Adrenal gland (tissue), 5 donors: ENCODE results near the gene USB1.

Experiments used
- POLR2A ChIP-seq, 2 donors: fragments of 450-650 bp; IDR thresholded peaks; one replicate each; pipeline ENCODE4 v1.6.1; 2017; ENCODE audit warnings: antibody characterized with exemption in 2 of 2, mild to moderate bottlenecking in 2 of 2, moderate library complexity in 1 of 2
- TF ChIP-seq, protein P1 (sequence below), 6 experiments: fragments of 450-650 bp in 4 of 6; fragments of 200-600 bp in 2 of 6; sonication (generic) in 1 of 6; IDR thresholded peaks; 1 replicate in 5 of 6; 2 replicates in 1 of 6; pipeline versions ENCODE4 v1.5.1 to v1.8.0; 2016 to 2021; ENCODE audit warnings: antibody characterized with exemption in 6 of 6, mild to moderate bottlenecking in 2 of 6, moderate library complexity in 1 of 6
- donor health status: DM: no; HTN: no; CAD: no.

DNA sequence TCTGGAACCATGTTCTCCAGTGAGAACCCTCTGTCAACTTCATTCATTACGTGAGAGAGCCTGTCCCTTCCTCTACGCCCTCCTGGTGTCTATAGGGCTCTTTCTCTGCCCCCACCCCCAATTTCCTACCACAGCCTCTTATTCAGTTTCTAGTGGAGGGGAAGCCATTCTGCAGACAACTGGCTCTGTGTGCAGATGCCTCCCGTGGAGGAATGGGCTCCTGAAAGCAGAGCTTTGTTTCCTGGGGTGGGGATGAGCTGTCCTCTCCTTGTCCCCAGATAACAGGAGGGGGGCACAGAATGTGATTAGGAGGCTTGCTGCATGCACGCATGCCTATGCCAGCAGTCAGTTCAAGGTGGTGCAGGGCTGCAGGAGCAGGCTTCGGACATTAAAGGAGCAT lies 55.9 kb downstream of the USB1 start:
- TF ChIP-seq, protein P1, sequence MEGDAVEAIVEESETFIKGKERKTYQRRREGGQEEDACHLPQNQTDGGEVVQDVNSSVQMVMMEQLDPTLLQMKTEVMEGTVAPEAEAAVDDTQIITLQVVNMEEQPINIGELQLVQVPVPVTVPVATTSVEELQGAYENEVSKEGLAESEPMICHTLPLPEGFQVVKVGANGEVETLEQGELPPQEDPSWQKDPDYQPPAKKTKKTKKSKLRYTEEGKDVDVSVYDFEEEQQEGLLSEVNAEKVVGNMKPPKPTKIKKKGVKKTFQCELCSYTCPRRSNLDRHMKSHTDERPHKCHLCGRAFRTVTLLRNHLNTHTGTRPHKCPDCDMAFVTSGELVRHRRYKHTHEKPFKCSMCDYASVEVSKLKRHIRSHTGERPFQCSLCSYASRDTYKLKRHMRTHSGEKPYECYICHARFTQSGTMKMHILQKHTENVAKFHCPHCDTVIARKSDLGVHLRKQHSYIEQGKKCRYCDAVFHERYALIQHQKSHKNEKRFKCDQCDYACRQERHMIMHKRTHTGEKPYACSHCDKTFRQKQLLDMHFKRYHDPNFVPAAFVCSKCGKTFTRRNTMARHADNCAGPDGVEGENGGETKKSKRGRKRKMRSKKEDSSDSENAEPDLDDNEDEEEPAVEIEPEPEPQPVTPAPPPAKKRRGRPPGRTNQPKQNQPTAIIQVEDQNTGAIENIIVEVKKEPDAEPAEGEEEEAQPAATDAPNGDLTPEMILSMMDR (IDR thresholded peaks at IDR 0.05): no peak
- TF ChIP-seq POLR2A (IDR thresholded peaks at IDR 0.05): no peak
